MM.1S (cell line): Measurements from ENCODE around the gene CEP350.

Experiments
- DNase-seq: peaks from one replicate; pipeline ENCODE4 v3.0.0-alpha.2; 2015
- H2AFZ ChIP-seq: fragments of 300-600 bp; sonication (generic); 2 replicates; pipeline ENCODE4 v1.6.0; 2016; ENCODE audit warnings: antibody characterized with exemption, low read length
- H3F3A ChIP-seq: fragments of 300-600 bp; sonication (generic); 2 replicates; pipeline ENCODE4 v1.6.1; 2016; ENCODE audit warnings: mild to moderate bottlenecking, antibody characterized with exemption, low read length, moderate library complexity, mixed read lengths; ENCODE audit not compliant: insufficient read depth
- H3K27ac ChIP-seq: fragments of 300-600 bp; sonication (generic); 2 replicates; pipeline ENCODE4 v1.5.1; 2016; ENCODE audit warnings: mild to moderate bottlenecking, low read length
- H3K27me3 ChIP-seq: fragments of 300-600 bp; sonication (generic); replicated peaks from 2 replicates; pipeline ENCODE4 v1.6.0; 2016; ENCODE audit warnings: low read length; ENCODE audit not compliant: insufficient read depth
- H3K36me3 ChIP-seq: fragments of 300-600 bp; sonication (generic); replicated peaks from 2 replicates; pipeline ENCODE4 v1.6.1; 2016; ENCODE audit warnings: mild to moderate bottlenecking, low read length, mixed read lengths; ENCODE audit not compliant: insufficient read depth
- H3K4me1 ChIP-seq: fragments of 300-600 bp; sonication (generic); 2 replicates; pipeline ENCODE4 v1.6.1; 2016; ENCODE audit warnings: low read length, mixed read lengths
- H3K4me2 ChIP-seq: fragments of 300-600 bp; sonication (generic); 2 replicates; pipeline ENCODE4 v1.6.0; 2016; ENCODE audit warnings: low read depth, low read length
- H3K4me3 ChIP-seq: fragments of 300-600 bp; sonication (generic); 2 replicates; pipeline ENCODE4 v1.5.1; 2016; ENCODE audit warnings: low read length, mixed read lengths
- H3K79me2 ChIP-seq: fragments of 300-600 bp; sonication (generic); 2 replicates; pipeline ENCODE4 v1.6.1; 2016; ENCODE audit warnings: mixed run types, low read length, mixed read lengths
- H3K9ac ChIP-seq: fragments of 300-600 bp; sonication (generic); 2 replicates; pipeline ENCODE4 v1.6.1; 2016; ENCODE audit warnings: low read length, mixed read lengths
- H3K9me2 ChIP-seq: fragments of 300-600 bp; sonication (generic); replicated peaks from 2 replicates; pipeline ENCODE4 v1.6.1; 2016; ENCODE audit warnings: mild to moderate bottlenecking, low read length, mixed read lengths; ENCODE audit not compliant: insufficient read depth
- H3K9me3 ChIP-seq: fragments of 300-600 bp; sonication (generic); replicated peaks from 2 replicates; pipeline ENCODE4 v1.6.1; 2016; ENCODE audit warnings: mild to moderate bottlenecking, low read length, mixed read lengths; ENCODE audit not compliant: insufficient read depth
- H4K20me1 ChIP-seq: fragments of 300-600 bp; sonication (generic); 2 replicates; pipeline ENCODE4 v1.6.1; 2016; ENCODE audit warnings: mild to moderate bottlenecking, low read length, moderate library complexity, mixed read lengths; ENCODE audit not compliant: insufficient read depth
- EZH2 ChIP-seq: fragments of 300-600 bp; sonication (generic); optimal IDR thresholded peaks from 2 replicates; pipeline ENCODE3; 2017; ENCODE audit warnings: low read depth, mild to moderate bottlenecking, antibody characterized with exemption, low read length, mixed read lengths
- EZH2phosphoT487 ChIP-seq: fragments of 300-600 bp; sonication (generic); IDR thresholded peaks from 2 replicates; pipeline ENCODE4 v1.6.1; 2018; ENCODE audit warnings: antibody characterized with exemption, low read length
- TF ChIP-seq, protein P1 (sequence below): fragments of 300-600 bp; sonication (generic); IDR thresholded peaks from 2 replicates; pipeline ENCODE4 v1.5.1; 2016; ENCODE audit warnings: antibody characterized with exemption, low read length, mixed read lengths

Gene CEP350

DNA sequence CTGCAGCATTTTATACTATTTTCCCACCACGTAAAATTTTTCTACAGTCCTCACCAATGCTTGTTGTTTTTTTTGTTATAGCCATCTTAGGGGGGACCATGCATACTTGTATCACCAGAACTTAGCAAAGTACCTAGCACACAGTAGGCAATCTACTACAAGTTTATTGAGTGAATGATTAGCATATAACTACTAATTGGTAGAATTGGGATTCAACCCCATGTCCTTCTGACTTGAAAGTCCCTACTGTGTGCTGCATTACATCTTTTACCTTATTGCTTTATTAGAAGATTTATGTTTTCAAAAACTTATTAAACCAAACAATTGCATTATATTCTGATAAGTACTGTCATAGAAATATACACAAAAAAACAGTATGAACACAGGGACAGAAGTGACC lies 92.1 kb downstream of the CEP350 start:
- Histone ChIP-seq H3K4me1 (no peaks in the 10 kb centered on the region), H3K4me2 (no peak overlapping the region), H3K9me3 (no peaks in the 10 kb centered on the region), H3K4me3 (no peak overlapping the region), H4K20me1 (no peaks in the 10 kb centered on the region), H3K36me3 (peaks cover 25% of the 10 kb centered on the region), H3K79me2 (no peaks in the 10 kb centered on the region), H3K27ac (no peak overlapping the region), H3K27me3 (no peaks in the 10 kb centered on the region), H2AFZ (no peak overlapping the region), H3F3A (no peaks in the 10 kb centered on the region; the same call in 1 of the 2 replicates), H3K9ac (no peak overlapping the region), H3K9me2 (no peaks in the 10 kb centered on the region)
- TF ChIP-seq EZH2 (no peak), EZH2phosphoT487 (no peak)
- TF ChIP-seq, protein P1, sequence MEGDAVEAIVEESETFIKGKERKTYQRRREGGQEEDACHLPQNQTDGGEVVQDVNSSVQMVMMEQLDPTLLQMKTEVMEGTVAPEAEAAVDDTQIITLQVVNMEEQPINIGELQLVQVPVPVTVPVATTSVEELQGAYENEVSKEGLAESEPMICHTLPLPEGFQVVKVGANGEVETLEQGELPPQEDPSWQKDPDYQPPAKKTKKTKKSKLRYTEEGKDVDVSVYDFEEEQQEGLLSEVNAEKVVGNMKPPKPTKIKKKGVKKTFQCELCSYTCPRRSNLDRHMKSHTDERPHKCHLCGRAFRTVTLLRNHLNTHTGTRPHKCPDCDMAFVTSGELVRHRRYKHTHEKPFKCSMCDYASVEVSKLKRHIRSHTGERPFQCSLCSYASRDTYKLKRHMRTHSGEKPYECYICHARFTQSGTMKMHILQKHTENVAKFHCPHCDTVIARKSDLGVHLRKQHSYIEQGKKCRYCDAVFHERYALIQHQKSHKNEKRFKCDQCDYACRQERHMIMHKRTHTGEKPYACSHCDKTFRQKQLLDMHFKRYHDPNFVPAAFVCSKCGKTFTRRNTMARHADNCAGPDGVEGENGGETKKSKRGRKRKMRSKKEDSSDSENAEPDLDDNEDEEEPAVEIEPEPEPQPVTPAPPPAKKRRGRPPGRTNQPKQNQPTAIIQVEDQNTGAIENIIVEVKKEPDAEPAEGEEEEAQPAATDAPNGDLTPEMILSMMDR, result no peak
- DNase-seq, result no peak

DNA sequence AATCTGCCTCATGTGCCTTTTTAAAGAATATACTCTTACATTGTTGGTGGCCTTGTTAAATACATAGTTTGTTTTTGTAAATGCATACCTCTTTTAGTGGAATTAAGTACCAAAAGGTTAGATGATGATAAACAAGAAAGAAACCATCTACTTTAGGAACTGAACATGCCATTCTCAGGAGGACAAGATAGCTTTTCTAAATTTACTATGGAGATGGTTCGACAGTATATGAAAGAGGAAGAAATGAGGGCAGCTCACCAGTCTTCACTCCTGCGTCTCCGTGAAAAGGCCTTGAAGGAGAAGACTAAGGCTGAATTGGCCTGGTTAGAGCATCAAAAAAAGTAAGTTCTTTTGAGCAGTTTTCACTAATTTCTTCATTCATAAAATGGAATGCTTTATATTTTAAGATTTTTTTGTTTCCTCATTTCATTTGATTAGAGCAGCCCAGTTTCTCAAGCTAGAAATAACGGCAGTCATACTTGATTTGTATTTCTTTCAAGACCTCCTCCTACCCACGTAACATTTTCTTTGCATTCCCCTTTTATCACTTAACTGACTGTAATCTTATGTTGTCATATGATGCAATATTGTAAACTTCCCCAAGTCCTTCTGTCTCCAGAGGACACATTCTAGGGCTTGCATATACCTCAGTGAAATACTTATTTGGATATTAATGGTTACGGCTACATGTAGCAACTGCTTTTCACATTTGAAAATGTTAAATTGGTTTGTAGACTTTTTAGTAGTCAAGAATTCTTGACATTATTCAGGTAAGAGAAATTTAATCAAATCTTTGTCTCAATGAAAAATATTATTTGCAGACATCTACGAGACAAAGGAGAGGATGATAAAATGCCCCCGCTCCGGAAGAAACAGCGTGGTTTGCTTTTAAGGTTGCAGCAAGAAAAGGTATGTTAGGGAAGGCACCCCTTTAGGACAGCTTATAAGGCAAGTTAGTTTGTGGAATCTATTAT lies 99.3 kb downstream of the CEP350 start:
- H3K4me2 ChIP-seq, result no peak overlapping the region

DNA sequence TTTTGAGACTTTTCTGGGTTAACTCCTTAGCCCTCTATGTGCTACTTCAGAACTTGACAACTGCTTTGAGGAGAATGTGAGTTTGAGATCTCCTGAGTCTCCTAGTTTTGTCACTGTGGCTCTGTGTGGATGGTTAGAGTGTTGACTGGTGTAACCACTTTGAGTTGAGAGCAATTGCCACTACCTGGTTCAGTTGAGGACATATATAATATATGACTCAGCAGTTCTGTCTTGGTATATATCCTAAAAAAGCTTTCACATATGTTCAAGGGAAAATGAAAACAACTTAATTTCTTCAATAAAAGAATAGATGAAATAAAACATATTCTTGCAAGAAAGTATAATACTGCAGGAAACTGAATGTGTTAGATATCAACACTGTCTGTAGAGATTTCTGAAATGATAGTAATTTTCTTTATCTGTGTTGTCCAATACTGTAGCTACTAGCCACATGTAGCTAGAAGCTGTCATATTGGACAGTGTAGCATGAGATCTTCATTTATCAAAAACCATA lies 103.3 kb downstream of the CEP350 start:
- Histone ChIP-seq H3K4me3 (no peak overlapping the region), H3K27ac (no peak overlapping the region; the same call in 1 of the 2 replicates), H3K9me2 (no peaks in the 10 kb centered on the region), H3K36me3 (peaks cover 23% of the 10 kb centered on the region), H2AFZ (no peak overlapping the region), H3K79me2 (no peaks in the 10 kb centered on the region), H3K4me1 (peaks cover 7% of the 10 kb centered on the region), H3K4me2 (no peak overlapping the region), H3K27me3 (no peaks in the 10 kb centered on the region), H3F3A (no peaks in the 10 kb centered on the region), H4K20me1 (no peaks in the 10 kb centered on the region), H3K9ac (no peak overlapping the region), H3K9me3 (no peaks in the 10 kb centered on the region)
- TF ChIP-seq, protein P1, result no peak
- TF ChIP-seq EZH2 (no peak), EZH2phosphoT487 (no peak)
- no peak for DNase-seq

More for the DNA sequence above, 99.3 kb downstream of the CEP350 start:
- Histone ChIP-seq H3K36me3 (peaks cover 14% of the 10 kb centered on the region), H3K27ac (no peak overlapping the region), H3K9ac (no peak overlapping the region), H3K79me2 (no peaks in the 10 kb centered on the region), H2AFZ (no peak overlapping the region), H3K27me3 (no peaks in the 10 kb centered on the region), H3K4me1 (peaks cover 7% of the 10 kb centered on the region), H4K20me1 (no peaks in the 10 kb centered on the region), H3K9me2 (no peaks in the 10 kb centered on the region), H3F3A (no peaks in the 10 kb centered on the region; the same call in 1 of the 2 replicates), H3K4me3 (no peak overlapping the region), H3K9me3 (no peaks in the 10 kb centered on the region)
- DNase-seq, result no peak
- TF ChIP-seq, protein P1, result no peak
- TF ChIP-seq EZH2 (no peak), EZH2phosphoT487 (no peak)
